GM19240 (cell line): ENCODE data around the gene AOPEP.
"Not testable (repeated sequence)": the region's sequence is repeated elsewhere in the genome, so short reads cannot be mapped to it uniquely, and the experiment has no call there.

Experiments
- DNase-seq: peaks from one replicate; pipeline ENCODE4 v3.0.0; 2011; ENCODE audit warnings: low spot score; ENCODE audit not compliant: insufficient read length

Gene AOPEP

DNA sequence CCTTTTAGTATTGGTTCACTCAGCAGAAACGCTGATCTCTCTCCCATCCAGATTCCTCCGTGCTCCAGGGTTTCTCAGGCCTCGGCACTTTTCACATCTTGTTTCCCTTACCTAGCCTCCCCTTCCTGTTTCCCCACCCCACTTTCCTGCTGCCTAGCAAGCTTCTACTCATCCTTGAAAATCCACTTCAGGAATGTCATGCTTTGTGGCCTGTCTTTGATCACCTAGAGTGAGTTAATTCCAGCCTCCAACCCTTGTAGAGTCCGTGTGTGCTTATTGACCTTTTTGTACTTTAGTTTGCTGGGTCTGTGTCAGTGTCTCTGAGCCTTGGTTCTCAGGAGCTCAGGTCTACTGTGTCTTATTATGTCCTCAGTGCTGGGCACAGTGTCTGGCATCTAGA is 116.6 kb downstream of the AOPEP start:
- DNase-seq = no peak

DNA sequence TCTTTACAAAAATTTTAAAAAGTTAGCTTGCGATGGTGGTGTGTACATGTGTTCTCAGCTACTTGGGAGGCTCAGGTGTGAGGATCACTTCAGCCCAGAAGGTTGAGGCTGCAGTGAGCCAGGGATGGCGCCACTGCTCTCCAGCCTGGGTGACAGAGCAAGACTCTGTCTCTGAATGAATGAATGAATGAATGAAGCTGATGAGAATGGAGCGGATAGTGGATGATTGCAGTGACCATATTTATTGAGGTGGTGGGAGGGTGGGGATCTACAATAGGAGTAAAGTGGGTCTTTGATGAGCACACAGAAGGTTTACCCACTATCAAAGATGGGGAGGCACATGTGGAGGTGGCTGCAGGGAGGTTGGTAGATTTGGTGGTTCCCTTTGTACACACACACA is 120.2 kb downstream of the AOPEP start:
- no peak for DNase-seq

- DNase-seq = no peak
These were observed 121.0 kb downstream of the AOPEP start for GRCh38 chr9:94847486-94847885.

- not testable (repeated sequence) for DNase-seq
These were observed 122.3 kb downstream of the AOPEP start for GRCh38 chr9:94848791-94849190.

DNA sequence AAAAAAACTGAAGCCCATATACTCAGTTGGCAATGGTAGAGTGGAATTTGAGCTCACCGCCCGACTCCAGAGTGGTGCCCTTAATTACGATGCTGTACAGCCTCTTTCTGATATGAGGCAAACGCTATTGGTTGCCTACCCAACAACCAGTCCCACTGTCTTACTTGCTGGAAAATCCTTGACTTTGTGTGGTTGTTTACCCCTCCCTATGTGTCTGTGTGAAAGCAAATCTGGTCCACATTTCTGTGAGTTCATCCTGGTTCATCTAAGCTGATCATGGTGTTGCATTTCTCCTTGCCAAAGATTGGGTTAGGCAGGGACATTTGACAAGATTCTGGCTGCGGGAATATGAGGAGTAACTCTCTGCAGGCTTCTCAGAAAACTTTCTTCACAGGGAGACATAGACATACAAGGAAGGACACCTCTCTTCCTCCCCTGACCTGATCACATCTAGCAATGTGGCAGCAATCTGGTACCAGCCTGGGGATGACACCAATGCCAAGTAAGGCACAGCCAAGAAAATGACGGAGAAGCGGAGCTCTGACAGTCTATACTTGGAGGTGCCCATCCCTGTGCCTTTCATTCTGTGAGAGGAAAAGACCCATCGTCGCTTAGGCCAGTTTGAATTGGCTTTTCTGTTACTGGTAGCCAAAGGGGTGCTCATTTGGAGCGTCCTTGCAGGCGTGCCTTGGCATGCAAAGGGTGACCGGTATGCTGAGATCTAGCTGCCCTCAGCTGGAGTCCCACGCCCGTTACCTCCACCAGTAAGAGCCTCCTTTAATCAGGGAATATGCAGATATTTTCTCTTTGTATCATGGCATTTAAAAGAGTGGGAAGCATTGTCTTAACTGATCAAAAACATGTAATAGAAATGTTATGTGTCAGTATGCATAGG is 124.3 kb downstream of the AOPEP start:
- DNase-seq = no peak

DNA sequence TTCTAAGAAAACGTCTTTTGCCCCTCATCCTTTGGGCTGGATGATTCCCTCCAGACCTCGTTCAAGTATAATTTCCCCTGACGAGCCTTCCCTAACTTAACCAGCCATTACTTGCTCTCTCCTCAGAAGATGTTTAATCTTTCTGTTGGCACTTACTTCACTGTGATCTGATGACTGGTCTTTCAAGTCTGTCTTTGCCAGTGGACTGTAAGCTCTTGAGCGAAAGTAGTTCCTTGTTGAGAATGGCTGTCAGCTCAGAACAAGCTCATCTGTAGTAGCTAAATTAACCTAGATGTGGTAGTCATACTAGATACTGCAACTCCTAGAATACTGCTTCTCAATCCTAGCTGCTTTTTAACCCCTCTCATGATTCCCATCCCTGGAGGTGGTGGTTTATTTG is 125.0 kb downstream of the AOPEP start:
- no peak for DNase-seq

DNA sequence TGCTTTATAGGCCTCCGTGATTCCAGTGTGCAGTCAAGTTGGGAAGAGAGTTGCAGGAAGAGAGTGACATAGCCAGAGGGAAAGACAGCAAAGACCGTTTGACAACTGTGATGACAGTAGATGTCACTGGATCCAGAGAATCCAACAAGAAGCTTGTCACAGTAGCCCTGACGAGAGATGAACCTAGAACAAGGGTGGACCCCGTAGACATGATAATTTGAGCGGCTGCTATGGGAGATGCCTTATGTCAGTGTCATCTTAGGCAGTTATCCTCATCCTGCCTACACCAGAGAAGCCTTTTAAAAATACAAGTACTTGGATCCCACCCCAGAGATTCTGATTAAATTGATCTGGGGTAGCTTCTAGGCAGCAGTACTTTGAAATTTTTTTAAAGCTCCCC is 125.4 kb downstream of the AOPEP start:
- DNase-seq = no peak

GRCh38 chr9:94852373-94852772 is 125.9 kb downstream of the AOPEP start:
- no peak for DNase-seq

DNA sequence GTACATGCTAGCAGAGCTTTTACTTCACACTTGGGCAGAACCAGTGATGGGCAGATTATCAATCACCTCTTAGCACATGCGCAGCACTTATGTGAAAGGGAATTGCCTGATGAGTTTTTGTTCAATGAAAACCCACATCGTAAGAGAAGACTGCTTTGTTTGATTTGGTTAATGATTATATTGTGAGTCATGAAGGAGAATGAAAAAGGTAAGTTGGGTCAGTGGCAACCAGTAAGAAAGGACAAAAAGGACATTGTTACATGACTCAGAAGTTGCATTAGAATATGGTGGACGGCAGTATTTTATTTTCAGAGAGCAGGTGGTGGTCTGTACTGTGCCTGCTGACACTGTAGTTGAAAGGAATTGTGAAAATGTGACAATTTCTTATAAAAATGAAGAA is 127.4 kb downstream of the AOPEP start:
- no peak for DNase-seq

GRCh38 chr9:94855903-94856302 is 129.4 kb downstream of the AOPEP start:
- DNase-seq = no peak

DNA sequence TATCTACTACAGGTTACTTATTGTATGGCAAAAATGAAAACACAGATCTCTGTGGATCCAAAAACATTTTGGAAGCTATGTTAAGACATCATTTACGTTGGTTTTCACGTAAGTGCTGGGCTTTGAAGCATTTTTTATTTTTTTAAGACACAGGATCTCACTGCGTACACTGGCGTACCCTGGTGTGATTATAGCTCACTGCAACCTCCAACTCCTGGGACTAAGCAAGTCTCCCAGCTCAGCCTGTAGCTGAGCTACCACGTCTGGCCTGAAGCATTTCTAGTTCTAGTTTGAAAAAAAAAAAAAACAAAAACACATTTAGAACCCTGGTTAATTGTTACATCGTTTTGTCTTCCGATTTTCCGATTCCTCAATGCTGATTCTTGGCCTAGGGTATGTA is 131.3 kb downstream of the AOPEP start:
- no peak for DNase-seq

DNA sequence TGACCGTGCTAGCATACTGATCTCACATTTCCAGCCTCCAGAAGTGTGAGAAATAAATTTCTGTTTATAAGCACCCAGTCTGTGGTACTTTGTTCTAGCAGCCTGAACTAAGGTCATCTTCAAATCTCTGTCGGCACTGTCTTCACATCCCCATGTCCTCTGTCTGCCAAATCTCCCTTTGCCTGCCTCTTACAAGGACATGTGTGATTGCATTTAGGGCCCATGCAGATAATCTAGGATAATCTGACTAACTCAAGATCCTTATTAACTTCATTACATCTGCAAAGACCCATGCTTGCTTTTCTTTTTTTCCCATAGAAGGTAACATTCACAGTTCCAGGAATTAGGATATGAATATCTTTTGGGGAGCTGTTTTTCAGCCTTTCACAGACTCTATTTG is 132.7 kb downstream of the AOPEP start:
- DNase-seq = no peak

DNA sequence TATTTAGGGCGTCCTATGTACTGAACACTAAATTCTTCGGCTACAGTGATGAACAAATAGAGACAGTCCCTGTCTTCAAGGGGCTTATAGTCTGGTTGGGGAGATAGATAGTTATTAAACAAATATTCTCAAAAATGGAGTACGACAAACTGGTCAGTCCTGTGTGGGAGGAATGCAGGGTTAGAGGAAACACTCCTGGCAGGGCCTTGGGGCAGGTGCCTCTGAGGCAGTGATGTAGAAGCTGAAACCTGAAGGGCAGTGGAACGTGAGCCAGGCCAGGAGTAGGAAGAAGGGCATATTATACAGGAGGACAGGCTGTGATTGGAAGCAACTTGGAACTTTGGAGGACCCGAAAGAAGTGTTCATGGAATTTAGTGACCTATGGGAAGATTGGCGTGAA is 133.4 kb downstream of the AOPEP start:
- no peak for DNase-seq

- DNase-seq = peak; percentile 79
These were observed 134.4 kb downstream of the AOPEP start for GRCh38 chr9:94860678-94861588.

DNA sequence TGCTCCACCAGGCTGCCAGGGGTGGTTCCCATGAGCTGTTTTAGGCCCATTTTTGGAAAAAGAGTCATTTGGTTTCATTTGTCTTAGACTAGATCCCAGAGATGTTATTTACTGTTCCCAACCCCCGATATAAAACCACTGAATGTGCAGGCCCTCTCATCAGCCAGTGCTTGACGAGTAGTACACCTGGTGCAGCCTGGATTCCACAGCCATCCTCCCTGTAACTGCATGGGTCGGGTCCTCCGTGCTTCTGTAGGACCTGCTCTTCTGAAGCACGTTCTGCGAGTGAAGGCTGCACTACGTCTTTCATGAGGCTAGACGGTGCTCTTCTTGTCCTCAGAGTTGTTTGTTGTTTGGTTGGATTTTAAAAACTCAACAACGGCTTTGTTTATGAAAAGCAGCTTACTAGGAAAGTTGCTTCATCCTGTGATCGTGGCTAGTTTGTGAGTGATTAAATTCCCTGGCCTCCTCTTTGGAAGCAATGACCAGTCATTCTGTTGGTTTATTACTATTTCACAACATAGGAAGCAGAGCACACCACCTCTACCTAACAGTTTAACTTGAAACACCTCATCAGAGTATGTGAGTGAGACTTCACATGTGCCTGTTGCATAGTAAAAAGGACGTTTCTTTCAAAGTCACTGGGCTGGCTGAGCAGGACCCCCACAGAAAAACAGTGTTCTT is 135.2 kb downstream of the AOPEP start:
- no peak for DNase-seq

DNA sequence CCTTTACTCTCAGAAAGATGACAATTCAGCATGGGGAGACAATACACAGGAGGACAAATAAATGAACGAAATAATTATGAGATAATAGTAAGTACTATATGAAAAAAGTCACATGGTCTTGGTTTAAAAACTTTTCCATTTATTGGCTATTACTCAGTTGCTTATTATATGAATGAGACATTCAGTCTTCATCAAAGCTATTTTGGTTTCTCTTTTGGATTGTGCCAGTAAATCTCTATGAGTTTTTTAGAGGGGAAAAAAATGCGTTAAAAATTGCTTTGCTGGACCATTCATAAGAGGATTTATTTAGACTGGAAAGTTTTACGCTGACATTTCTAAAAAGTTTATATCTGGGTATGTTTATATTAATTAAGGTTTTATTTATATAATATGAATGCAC is 137.7 kb downstream of the AOPEP start:
- no peak for DNase-seq

DNA sequence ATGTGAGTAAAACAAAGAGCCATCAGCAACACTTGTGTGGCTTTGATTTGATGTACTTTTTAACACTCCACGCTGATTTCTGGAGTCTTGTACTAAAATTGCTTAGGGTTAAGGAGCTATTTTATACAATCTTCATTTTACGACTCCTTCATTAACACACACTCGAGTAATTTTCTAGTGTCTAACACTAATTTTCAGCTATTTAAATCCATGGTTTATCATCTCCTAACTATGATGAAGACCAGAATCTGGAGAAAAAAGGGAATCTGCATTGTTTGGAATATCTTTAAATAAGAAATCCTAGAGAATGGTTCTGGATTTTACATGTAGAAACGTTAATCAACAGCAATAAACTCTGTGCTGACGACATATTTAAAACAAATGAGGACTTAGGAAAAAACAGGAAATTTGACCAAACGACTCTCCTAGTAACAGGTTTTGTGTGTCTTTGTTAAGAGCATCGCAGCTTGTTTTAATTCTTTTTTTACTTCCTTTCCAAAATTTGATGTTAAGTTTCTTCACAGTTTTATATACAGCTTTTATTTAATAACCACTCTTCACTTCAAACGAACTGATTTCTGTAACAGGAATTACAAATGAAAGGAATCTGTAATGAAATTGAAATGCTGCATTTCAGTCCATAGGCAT is 138.5 kb downstream of the AOPEP start:
- no peak for DNase-seq

DNA sequence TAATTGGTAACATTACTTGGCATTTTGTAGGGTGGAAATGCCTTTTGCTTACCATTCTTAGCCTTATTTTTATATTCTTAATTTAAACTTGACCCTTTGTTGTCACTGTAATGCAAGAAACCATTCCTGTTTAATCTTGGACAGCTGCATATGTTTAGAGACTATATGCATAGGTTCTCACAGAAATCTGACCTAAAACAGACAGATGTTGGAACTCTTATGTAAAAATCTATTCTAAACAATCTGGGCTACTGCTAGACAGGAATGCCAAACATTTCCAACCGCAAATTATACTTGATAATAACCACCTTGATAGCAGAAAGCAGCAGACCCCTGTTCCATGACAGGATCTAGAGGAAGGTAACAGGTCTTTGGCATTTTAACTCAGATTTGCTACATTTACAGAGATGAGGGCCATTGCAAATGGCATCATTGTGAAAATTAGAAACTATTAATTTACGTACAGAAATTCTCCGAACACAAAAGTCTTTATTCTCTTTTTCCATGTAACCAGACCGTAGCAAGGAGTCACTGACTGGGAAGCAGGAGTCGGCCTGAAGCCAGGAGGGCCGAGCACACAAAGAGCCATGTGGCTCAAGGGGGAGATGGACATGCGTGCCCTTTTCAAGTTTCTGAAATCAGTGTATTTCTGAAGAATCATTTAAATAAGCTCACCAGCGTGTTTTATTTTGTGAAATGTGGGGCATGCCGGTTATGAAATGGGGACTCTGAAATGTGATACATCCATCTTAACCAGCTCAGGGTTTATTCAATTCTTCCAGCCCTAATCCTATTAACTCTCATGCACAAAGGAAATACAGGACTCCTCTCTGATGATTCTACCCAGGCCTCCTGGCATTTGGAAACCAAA is 139.3 kb downstream of the AOPEP start:
- DNase-seq = no peak

DNA sequence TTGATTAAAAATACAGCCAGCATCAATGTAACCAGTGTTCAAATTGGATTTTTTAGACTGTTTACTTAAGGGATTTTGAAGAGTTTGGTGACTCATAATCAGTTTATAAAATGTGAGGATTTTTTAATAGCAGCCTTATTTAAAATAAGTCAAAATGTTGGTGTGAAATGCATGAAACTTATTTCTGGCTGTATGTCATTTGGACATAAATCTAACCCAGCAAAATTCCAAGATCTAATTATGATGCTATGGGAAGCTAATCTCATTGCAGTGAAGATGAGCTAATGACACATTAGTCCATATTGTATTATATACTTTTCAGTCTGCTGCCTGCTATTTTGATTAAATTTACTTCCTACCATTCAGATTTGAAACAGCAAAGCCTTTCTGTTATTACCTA is 140.3 kb downstream of the AOPEP start:
- DNase-seq = no peak

- no peak for DNase-seq
These were observed 140.9 kb downstream of the AOPEP start for GRCh38 chr9:94867281-94867841.
